DMS79 treated with DMSO at 0.1 percent for 48 hours (cell line): ENCODE results near the gene SLC5A10.
"Not testable (repeated sequence)": the region's sequence is repeated elsewhere in the genome, so short reads cannot be mapped to it uniquely, and the experiment has no call there.

ENCODE experiments used
- DNase-seq: peaks from one replicate; lab custom pipeline; 2025; lab: John Stamatoyannopoulos, UW

SLC5A10 gene

GRCh38 chr17:19043032-19043431 lies 91.1 kb downstream of the SLC5A10 start:
- DNase-seq = not testable (repeated sequence)

GRCh38 chr17:19044643-19045042 lies 92.7 kb downstream of the SLC5A10 start:
- not testable (repeated sequence) for DNase-seq

GRCh38 chr17:19046782-19047375 lies 94.9 kb downstream of the SLC5A10 start, which contains the start of gene GRAP:
TSS of gene GRAP (minus strand) at chr17:19046957. CDS start at chr17:19046926, 31 bp downstream.
- DNase-seq = not testable (repeated sequence)

- not testable (repeated sequence) for DNase-seq
Observed at GRCh38 chr17:19047510-19047909, 95.5 kb downstream of the SLC5A10 start.

GRCh38 chr17:19048826-19049225 lies 96.9 kb downstream of the SLC5A10 start:
- not testable (repeated sequence) for DNase-seq

GRCh38 chr17:19055447-19055846 lies 103.5 kb downstream of the SLC5A10 start:
- not testable (repeated sequence) for DNase-seq

GRCh38 chr17:19062009-19062717 lies 110.2 kb downstream of the SLC5A10 start:
- not testable (repeated sequence) for DNase-seq

- not testable (repeated sequence) for DNase-seq
Observed at GRCh38 chr17:19062718-19063325, 110.9 kb downstream of the SLC5A10 start.

GRCh38 chr17:19063326-19063956 lies 111.5 kb downstream of the SLC5A10 start:
- not testable (repeated sequence) for DNase-seq

GRCh38 chr17:19064378-19064777 lies 112.4 kb downstream of the SLC5A10 start:
- not testable (repeated sequence) for DNase-seq

- not testable (repeated sequence) for DNase-seq
Observed at GRCh38 chr17:19070318-19071168, 118.6 kb downstream of the SLC5A10 start.
